ENCODE results near the gene MCC.

Gene MCC

DNA sequence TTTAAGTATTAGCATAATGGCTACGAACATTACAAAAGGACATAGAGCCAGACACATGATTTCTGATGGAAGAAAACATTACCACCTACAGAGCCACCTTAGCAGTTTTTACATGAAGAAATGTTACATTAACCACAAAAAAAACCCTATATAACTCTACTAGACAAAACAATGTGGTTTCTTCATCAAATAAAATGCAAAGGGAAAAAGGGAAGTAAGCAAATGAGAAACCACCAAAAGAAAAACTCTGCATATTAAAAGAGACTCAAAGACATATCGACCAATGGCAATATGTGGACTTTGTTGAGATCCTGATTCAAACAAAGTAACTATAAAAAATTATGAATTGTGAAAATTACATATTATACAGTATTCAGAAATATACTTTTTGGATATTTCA is 186.1 kb downstream of the MCC start:
- DNase-seq, result no peak

DNA sequence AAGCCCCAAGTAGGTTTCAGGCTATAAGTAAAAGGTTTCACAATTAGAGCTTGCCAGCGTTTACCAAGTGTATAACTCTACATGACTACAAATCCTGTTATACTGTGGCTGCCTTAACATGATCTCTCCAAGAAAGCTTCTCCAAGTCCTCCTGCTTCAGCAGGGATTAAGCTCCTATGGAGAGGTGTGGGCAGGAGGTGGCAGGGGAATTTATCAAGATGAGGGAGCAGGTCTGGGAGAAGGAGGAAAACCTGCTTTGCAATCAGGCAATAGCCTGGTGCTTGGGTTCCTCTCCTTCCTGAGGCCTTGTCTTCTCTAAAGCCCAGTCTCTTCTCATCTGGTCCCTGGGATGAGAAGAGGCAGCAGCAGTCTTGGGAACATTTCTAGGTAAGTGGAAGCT is 188.7 kb downstream of the MCC start:
- DNase-seq, result no peak

DNA sequence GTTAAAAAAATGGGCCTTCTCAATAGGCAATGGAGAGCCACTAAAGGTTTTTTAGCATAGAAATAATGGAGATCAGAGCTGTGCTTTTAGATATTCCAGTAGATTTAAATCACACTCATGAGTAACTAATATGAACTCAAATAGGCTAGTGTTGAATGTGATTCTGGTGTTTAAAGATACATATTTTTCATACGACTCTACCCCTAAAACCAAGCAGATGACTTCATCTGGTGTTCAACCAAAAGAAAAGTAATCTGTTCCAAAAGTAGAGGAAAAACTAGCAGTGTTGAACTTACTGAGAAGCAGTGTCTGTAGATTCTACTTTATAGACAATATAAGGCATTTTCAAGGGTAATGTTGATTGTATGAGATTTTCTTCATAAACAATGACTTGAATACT is 191.6 kb downstream of the MCC start:
- no peak for DNase-seq

DNA sequence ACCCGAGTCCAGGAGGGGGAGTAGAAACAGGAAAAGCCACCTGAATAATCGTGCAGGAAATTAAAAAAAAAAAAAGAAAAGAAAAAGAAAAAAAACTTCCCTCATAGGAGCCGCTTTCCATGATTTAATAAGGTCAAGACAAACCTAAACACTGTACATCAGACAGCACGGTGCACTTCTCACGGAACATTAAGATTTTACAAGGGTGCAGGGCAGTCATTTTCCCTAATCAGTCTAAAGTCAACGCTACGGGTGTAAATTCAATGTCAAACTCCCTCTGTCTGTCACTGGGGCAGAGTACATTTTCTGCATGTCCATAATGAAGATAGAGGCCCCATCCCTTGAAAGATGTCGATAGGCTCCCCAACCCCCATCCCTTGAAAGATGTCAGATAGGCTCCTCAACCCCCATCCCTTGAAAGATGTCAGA is 193.1 kb downstream of the MCC start:
- no peak for DNase-seq

DNA sequence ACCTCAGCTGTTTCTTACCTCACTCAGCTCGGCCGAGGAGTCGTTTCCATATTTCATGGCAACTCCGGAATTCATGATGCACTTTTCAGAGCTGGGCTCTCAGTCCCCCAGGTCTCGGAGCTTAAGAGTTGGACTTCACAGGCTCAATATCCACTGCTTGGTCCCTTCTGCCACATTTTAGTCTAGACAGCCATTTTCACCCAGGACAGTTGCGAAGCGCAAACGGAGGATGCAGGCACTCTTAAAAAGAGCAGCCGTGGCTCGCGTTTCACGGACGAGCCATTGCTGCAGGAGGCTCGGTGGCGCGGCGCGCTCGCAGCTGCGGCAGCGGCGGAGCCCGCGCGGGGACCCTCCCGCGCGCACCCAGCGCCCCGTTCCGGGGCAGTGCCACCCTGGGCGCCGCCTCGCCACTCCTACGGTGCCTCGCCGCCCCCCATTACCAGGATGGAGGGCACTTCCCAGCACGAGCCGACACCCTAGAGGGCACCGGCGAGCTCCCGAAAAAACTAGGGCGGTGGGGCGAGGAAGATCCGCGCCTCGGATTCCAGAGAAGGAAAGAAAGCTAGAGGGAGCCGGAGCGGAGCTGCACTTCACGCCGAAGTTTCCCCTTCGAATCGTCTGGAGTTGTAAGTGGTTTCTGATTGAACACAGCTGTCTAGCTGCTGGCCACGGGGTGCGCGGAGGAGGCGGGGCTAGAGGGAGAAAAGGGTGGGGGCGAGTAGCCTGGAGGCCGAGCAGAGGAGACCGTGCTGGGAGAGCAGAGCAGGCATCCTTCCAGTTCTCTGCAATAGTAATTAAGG is 193.7 kb downstream of the MCC start:
- DNase-seq, result peak; percentile 79

DNA sequence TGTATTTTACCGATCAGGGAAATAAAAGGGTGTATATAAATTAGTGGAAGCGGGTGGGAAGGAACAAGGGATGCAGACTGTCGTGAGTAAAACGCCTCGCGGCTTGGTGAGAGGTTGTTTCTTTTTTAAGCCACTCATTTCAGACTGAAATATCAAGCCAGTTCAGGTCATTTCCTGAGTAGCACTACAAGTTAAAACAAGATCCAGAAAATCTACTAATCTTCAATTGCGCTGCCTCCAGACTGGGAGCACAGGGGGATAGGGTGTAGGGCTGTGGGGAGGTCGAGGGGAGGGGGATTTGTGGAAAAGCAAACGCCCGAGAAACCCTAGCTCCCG is 194.3 kb downstream of the MCC start:
- DNase-seq, result peak; percentile 35

DNA sequence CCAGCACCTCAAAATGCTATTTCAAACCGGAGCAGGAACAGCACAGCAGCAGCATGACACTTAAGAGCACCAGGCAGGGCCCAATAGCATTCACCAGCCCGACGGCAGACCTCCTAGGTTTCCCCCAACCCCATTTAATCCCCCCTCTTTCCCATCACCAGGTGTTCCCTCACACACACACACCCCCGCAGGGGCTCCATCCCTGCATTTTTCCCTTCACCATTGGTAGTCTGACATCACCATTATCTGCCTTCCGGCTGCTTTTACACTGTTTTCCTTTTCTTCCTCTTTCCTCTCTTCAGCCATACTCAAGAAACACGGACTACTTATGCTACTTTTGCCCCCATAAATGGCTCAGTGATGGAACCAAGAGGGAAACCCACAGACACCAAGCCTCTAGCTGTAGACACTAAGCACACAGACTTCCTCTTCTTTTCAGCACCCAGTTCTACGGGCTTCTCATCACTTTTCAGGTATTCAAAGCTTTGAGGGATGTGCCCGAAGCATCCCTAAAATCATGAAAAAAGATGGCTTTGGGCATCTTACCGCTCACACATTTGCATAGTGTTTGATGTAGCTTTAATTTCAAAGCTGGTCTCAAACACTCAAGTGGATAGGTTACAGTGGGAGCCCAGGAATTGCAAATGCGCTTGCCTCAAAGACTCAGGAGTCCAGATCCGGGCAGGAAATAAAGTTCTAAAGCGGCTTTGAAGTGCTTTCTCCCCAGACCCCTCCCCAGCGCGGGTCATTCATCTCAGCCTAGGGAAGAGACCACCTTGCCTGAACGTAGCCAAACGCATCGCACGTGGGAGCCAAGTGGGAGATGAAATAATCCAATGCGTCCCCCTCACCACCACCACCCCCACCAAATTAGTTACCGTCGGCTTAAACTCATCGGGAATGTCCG is 194.9 kb downstream of the MCC start:
- DNase-seq, result no peak

DNA sequence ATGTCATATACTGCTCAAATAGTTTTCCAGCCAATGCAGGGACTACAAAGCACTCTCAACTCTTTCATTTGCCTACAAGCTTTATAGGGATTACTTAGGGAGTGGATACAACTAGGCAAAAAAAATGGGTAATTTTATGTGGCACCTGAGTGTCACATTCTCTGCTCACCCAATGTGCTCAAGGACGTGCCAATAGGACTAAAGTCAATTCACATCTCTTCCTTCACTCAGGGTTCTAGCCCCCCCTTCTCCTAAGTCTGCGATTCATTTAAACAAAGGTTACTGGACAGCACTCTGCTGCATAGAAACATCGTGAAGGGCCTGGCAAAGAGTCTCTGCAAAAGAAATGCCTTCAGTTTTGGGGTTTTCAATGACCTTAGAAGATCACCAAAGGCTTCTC is 195.8 kb downstream of the MCC start:
- DNase-seq, result no peak

DNA sequence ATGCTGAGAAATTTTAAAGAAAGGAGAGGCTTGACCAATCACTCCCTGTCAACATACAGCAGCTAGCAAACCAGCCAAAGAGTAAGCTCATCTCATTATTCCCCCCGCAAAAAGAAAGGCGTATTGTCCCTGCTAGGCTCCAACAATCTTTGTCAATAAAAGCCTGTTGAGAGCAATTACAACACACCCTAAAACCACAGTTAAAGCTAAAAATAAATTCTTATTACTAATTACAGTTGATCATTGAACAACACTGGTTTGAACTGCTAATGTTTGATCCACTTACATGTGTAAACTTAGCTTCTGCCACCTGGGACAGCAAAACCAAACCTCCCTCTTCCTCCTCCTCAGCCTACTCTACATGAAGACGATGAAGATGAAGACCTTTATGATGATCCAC is 204.7 kb downstream of the MCC start:
- DNase-seq, result no peak

DNA sequence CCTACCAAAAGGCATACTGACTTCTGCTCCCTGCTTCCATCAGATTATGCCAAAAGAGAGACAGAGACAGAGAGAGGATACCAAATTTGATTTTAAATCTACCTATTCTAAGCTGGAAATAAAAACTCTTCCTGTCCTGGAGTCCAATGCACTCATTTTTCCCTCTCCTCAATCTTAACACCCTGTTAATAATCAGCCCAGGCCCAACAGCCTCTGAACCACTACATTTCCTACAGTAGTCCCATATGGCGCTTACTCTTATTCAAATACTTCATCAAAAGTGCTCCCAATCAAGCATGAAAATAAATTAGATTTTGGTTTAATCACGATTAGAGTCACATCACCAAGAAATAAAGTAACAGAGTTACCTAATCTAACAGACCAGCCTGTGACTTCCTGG is 205.8 kb downstream of the MCC start:
- DNase-seq, result no peak

DNA sequence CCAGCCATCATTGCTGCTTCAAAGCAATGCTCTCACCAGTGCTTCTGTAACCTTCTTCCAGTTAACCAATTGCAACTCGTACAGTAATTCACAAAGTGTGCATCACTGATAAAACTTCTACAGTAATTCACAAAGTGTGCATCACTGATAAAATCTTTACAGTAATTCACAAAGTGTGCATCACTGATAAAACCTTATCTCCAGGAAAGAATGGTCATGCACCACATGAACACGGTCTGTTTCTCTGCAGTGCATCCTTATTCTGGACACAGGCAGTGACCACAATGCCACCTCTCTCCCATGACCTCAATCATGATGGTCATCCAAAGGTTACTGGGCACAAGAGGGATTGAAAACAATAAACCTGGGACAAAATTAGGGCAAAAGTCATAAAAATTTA is 207.1 kb downstream of the MCC start:
- no peak for DNase-seq

DNA sequence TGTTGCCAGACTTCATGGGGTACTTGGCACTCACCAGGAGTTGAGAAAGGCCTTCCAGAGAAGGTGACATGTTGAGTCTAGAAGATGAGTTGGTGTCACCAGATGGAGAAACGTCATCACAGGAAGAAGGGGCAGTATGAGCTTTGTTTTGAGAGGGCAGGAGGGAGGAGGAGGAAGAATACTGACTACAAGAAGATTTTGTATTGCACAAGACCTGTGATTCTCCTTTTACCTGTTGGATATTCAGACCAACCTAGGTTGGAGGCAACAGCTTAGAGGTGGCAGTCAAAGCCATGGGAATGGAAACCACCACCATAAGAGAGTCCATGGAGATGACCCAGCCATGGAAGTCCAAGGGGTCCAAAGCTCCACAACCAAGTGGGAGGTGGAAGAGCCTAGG is 207.7 kb downstream of the MCC start:
- DNase-seq, result no peak

DNA sequence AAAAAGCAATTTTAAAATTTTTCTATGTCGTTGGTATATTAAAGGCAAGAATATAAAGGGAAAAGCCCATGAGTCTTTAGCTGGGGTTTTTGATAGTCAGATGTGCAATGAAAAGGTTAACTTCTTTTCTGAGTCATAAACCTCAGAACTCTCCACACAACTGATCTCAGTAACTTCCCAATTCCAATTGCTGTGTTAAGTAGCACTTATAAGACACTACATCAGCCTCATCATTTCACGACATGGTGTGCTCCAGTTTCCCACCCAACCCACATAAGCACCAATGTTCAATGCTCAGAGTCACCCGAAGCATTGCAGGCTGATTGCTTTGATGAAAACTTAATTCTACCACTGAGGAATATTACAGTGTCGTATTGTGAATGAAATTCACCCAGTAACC is 209.3 kb downstream of the MCC start:
- peak; percentile 30 for DNase-seq

DNA sequence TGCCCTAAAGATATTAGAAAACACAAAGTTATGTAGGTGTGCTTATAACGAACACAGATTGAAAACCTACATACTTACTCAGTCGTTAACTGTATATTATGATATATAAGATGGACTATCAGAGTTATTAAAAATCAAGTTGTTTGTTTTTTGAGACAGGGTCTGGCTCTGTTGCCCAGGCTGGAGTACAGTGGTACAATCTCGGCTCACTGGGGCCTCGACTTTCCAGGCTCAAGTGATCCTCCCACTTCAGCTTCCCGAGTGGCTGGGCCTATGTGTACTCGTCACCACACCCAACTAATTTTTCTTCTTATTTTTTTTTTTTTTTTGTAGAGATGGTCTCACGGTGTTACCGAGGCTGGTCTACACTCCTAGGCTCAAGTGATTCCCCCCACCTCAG is 211.8 kb downstream of the MCC start:
- DNase-seq, result no peak

DNA sequence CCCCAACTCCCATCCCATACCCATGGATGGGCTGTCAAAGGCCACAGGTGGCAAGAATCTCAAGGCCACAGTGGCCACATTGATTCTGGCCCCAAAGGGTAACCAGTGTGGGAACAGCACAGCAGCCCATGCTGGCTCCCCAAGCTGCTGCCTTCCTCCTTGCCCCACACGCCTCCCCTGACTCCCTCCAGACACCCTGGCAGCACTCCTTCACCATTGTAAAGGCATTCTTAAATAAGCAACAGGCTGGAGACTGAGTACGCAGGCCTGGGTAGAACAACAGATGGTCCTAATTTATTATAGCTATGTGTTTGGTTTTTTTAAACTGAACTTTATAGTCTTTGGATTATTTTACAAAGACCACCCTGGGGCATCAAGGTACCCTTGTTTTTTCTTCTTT is 212.3 kb downstream of the MCC start:
- DNase-seq, result no peak

DNA sequence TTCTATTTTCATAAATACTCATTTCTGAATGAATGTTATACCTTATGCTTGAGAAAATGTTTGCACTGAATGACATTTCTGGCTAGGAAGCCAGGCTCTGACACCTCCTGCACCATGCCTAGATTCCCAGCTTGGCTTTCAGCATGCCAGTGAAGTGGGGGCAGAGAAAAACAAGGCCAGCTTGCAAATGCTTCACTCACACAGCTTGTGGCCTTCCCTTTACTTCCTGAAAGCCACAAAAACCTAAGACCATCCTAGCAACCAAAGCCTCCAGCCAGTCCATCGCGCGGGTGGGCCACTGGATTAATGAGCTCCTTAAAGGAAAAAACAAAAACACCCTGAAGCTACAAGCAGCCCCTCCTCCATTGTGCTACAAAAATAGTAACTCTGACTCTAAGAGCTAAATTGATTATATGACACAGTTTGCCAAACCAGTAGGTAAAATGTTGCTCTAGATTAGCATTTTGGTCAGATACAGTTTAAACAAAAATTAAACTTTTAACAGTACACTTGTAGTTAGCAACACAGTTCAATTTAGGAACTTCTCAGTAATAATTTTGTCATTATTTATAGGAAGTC is 213.3 kb downstream of the MCC start:
- DNase-seq, result no peak

DNA sequence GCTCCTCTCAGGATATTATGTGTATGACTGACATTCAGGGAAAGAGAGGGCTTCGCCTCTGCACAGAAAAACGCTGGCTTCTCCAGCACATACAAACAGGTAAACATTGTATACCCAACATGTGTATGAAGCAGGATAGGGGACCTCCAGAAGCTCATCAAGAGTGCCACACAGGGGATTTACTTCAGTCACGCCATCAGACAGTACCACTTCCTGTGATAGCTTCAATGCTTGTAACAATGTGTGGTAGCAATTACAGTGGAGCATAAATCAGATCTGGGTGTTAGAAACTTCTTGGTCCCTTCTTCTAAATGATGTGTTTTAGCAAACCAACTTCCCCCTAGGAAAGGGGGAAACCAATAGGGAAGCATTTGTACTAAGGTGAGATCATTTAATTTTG is 214.3 kb downstream of the MCC start:
- no peak for DNase-seq

DNA sequence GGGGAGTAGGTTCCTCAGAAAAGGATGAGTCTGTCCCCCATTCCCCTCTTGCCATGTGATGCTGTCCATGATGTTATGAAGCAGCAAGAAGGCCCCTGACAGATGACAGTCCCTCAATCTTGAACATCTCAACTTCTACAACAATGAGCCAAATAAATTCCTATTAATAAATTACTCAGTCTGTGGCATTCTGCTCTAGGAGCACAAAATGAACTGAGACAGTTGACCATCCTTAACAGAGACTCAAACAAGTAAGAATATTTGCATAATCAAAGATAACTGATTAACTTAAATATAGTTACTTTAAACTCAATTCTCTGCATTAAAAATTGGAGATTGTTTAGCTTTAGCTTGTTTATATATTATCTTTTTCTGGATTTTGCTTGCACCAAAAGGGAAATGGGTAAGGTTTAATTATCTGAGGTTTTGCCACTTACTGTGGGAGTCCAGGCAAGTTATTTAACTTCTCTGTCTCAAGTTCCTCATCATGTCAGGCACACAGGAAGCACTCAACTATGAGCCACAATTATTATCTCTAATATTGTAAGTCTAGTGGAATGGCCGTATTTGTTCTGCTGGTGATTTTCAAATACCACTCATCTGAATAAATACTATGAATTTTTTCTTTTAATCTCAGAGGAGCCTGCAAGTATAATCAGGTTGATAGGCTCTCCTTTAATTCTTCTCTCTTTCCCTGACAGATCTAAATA is 216.4 kb downstream of the MCC start:
- DNase-seq, result no peak

DNA sequence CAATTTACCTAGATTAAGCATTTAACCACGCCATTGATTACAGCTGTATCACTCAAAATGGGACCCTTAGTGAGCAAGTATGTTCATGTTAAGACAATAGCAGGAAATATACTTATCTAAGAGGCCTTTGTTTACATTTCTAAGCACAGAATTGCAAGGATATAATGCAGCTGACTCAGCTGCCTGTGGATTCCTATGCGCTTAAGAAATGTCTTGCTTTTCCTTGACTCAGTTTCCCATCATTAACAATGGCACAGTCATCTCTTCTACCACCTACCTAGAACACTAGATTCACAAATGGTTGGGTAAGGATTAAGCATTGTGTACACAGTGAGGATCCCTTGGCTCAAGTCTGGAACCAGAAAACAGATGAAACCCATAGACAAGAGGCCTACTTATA is 217.2 kb downstream of the MCC start:
- no peak for DNase-seq

DNA sequence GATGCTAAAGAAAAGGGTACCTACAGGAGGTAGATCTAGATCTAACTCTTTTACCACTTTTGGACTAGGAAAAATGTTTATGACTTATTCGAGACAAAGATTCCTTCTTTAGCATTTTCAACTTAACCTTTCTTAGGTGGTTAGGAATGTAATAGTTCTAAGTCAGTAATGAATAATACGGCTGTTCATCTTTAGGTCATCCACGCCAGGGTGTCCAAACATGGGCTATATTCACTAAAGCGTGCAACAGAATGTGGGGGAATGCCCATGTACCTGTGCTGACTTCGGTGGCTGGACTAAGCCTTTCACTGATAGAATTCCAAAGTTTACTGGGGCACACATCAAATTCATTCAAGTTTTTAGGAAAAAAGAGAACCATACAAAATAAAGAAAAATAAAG is 218.2 kb downstream of the MCC start:
- no peak for DNase-seq

DNA sequence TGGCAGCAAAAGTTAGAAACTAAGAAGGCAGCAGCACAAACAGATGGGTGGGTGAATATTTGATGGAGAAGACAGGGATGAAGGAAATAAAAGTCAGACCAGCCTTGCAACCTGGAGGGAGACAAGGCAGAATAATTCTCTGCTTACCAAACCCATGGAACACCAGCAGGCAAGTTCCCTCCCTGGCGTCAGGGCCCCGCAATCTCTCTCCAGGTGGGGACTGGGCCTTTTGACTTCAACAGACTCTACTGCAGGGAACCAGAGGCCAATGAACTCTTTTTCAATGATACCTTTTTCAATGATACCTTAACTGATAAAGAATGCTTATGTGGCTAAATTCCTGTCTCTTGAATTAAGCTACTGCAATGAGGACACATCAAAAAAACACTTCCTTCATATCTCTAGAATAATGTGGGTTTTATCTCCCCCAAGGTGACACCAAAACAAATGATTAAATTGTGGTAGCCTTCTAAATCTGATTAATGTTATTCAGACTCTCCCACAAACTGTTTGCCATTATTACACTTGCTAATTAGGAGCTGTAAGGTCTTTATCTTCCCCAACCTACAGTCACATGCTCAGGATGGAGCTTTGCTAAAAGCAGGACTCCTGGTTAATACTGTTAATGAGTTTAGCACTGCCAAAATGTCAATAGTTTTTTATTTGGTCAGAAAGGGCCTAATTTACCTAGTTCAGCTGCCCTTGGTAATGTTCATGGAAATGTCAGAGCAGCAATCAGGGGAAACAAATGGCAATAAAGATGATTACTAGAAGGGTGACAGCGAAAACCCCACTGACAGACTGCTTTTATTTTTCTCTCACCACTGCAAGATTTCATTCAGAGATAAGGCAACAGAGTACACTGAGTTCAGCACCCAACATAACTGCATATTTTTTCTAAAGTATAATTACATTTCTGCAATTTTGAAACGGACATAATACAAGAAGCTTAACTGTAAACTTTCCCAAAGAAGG is 218.9 kb downstream of the MCC start:
- no peak for DNase-seq

DNA sequence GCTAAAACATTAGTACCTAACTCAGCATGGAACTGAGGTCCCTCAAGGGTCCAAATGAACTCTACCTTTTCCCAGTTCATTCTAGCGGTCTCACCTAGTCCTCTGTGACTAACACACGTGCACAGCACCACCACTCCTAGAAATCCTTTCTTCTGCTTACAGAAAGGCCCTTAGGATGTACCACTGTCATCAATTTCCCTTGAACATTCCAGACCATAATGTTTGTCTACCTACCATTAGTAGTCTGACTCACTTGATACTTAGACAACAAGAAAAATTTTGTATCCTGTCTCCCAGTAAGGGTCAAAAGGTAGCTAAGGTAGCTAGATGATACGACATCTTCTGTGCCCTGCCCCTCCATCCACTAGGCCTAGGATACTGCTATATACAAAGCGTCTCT is 220.0 kb downstream of the MCC start:
- no peak for DNase-seq

All from activated CD4-positive, alpha-beta T cell treated with anti-CD3 and anti-CD28 coated beads, Interleukin-2, Interleukin-6, amounts not matched to agents 100 ng/mL and 50 ng/mL, durations not matched to agents 16 hours and 8 hours (primary cell).